SK-N-SH (cell line): ENCODE measurements around the gene SLC44A5. TPM values are rescaled to one million over a fixed set of nuclear protein-coding genes. Genes with fewer than 3 reads are reported as not detected.

Experiments used
- CTCF ChIA-PET: fragments of 300-600, 350-600 bp; formaldehyde crosslinking; extraction: SDS; loops from one replicate; lab custom pipeline; 2021; lab: Yijun Ruan, JAX
- POLR2A ChIA-PET: fragments of 350-600 bp; sonication (Branson Sonifier 250); formaldehyde crosslinking; extraction: SDS; loops from one replicate; lab custom pipeline; 2020; ENCODE audit warnings: antibody characterized with exemption, inconsistent platforms; lab: Yijun Ruan, JAX
- DNase-seq: peaks from one replicate; pipeline ENCODE4 v3.0.0; 2012
- H2AFZ ChIP-seq: fragments of 200-600 bp; sonication (generic); 2 replicates; pipeline ENCODE4 v1.8.1; 2016; ENCODE audit warnings: antibody characterized with exemption, mild to moderate bottlenecking, low read depth
- H3F3A ChIP-seq: fragments of 200-600 bp; sonication (generic); replicated peaks from 2 replicates; pipeline ENCODE3; 2016; ENCODE audit warnings: antibody characterized with exemption, mild to moderate bottlenecking; ENCODE audit not compliant: insufficient read depth
- H3K27ac ChIP-seq, 2 experiments: fragments of 200-500 bp in 1 of 2; fragments of 200-600 bp in 1 of 2; sonication (Bioruptor generic) in 1 of 2; sonication (generic), shearing (Covaris generic) in 1 of 2; 2 replicates each; pipeline versions ENCODE4 v1.5.1 to v1.6.1; 2014 to 2016; ENCODE audit warnings: low read depth in 2 of 2, inconsistent platforms in 1 of 2, low read length in 1 of 2, mild to moderate bottlenecking in 1 of 2, mixed read lengths in 1 of 2
- H3K27me3 ChIP-seq: fragments of 200-600 bp; sonication (generic), shearing (Covaris generic); 2 replicates; pipeline ENCODE4 v1.6.1; 2016; ENCODE audit warnings: mixed run types; ENCODE audit not compliant: insufficient read depth
- H3K36me3 ChIP-seq, 2 experiments: fragments of 200-500 bp in 1 of 2; fragments of 200-600 bp in 1 of 2; sonication (Bioruptor generic) in 1 of 2; sonication (generic) in 1 of 2; replicated peaks in 1 of 2; 2 replicates each; pipeline versions ENCODE3 to v1.5.1; 2014 to 2016; ENCODE audit warnings: low read length in 1 of 2, mild to moderate bottlenecking in 1 of 2; ENCODE audit not compliant: insufficient read depth in 2 of 2, control insufficient read depth in 1 of 2
- H3K4me1 ChIP-seq, 2 experiments: fragments of 200-500 bp in 1 of 2; fragments of 200-600 bp in 1 of 2; sonication (Bioruptor generic) in 1 of 2; sonication (generic), shearing (Covaris generic) in 1 of 2; 2 replicates each; pipeline versions ENCODE4 v1.5.1 to v1.6.1; 2014 to 2016; ENCODE audit warnings: low read depth in 1 of 2, low read length in 1 of 2, mixed run types in 1 of 2; ENCODE audit not compliant: insufficient read depth in 2 of 2, control insufficient read depth in 1 of 2
- H3K4me2 ChIP-seq: fragments of 200-600 bp; sonication (generic), shearing (Covaris generic); 2 replicates; pipeline ENCODE4 v1.6.1; 2017; ENCODE audit warnings: mixed run types
- H3K4me3 ChIP-seq, 2 experiments: fragments of 200-500 bp in 1 of 2; fragments of 200-600 bp in 1 of 2; sonication (Bioruptor generic) in 1 of 2; sonication (generic), shearing (Covaris generic) in 1 of 2; 2 replicates each; pipeline versions ENCODE4 v1.5.1 to v1.8.1; 2014 to 2016; ENCODE audit warnings: low read depth in 2 of 2, inconsistent platforms in 1 of 2, low read length in 1 of 2, mild to moderate bottlenecking in 1 of 2, mixed read lengths in 1 of 2, moderate library complexity in 1 of 2
- H3K79me2 ChIP-seq: fragments of 200-600 bp; sonication (generic); 2 replicates; pipeline ENCODE4 v1.8.1; 2017; ENCODE audit warnings: mild to moderate bottlenecking; ENCODE audit not compliant: insufficient read depth
- H3K9ac ChIP-seq: fragments of 200-600 bp; sonication (generic); 2 replicates; pipeline ENCODE4 v1.6.1; 2017; ENCODE audit warnings: mixed run types
- H3K9me2 ChIP-seq: fragments of 200-600 bp; sonication (generic); 2 replicates; pipeline ENCODE4 v1.6.1; 2017; ENCODE audit warnings: mixed run types
- H3K9me3 ChIP-seq: fragments of 200-600 bp; sonication (generic); 2 replicates; pipeline ENCODE4 v1.6.1; 2017; ENCODE audit warnings: mixed run types, mild to moderate bottlenecking, moderate library complexity
- H4K20me1 ChIP-seq: fragments of 200-600 bp; sonication (generic); 2 replicates; pipeline ENCODE4 v1.6.1; 2017; ENCODE audit warnings: mild to moderate bottlenecking, mixed run types; ENCODE audit not compliant: insufficient read depth
- CHD2 ChIP-seq: fragments of 150-350 bp; IDR thresholded peaks from 2 replicates; pipeline ENCODE4 v1.6.1; 2018; ENCODE audit warnings: low read length; ENCODE audit not compliant: partially characterized antibody
- FOSL2 ChIP-seq: IDR thresholded peaks from 2 replicates; pipeline ENCODE4 v1.4.0; 2012; ENCODE audit warnings: low read depth, mild to moderate bottlenecking, moderate library complexity, borderline replicate concordance
- FOXM1 ChIP-seq: IDR thresholded peaks from 2 replicates; pipeline ENCODE4 v1.4.0; 2012; ENCODE audit warnings: low read depth, mild to moderate bottlenecking
- GABPA ChIP-seq: IDR thresholded peaks from 2 replicates; pipeline ENCODE4 v1.4.0; 2012; ENCODE audit warnings: low read depth, mild to moderate bottlenecking
- GATA2 ChIP-seq: sonication (generic); formaldehyde crosslinking; IDR thresholded peaks from 2 replicates; pipeline ENCODE4 v1.5.0; 2020; ENCODE audit warnings: mild to moderate bottlenecking, missing genetic modification reagents
- MAX ChIP-seq: IDR thresholded peaks from 2 replicates; pipeline ENCODE4 v1.4.0; 2012; ENCODE audit warnings: low read depth
- MEF2A ChIP-seq: IDR thresholded peaks from 2 replicates; pipeline ENCODE4 v1.4.0; 2012; ENCODE audit warnings: low read depth, borderline replicate concordance
- MXI1 ChIP-seq: IDR thresholded peaks from 2 replicates; pipeline ENCODE4 v1.6.1; 2012; ENCODE audit warnings: mild to moderate bottlenecking, low read depth, low read length, improper control_type of control experiment
- NFIC ChIP-seq: IDR thresholded peaks from 2 replicates; pipeline ENCODE4 v1.4.0; 2012; ENCODE audit warnings: borderline replicate concordance
- RCOR1 ChIP-seq: fragments of 150-350 bp; IDR thresholded peaks from 2 replicates; pipeline ENCODE4 v1.6.1; 2017; ENCODE audit warnings: antibody characterized with exemption, low read length
- SIN3A ChIP-seq: IDR thresholded peaks from 2 replicates; pipeline ENCODE4 v1.6.1; 2012; ENCODE audit warnings: low read depth, mild to moderate bottlenecking, low read length, moderate library complexity, borderline replicate concordance
- SMC3 ChIP-seq: IDR thresholded peaks from 2 replicates; pipeline ENCODE4 v1.6.1; 2012; ENCODE audit warnings: low read depth, low read length, improper control_type of control experiment
- TAF1 ChIP-seq: IDR thresholded peaks from 2 replicates; pipeline ENCODE4 v1.6.1; 2012; ENCODE audit warnings: low read depth, mild to moderate bottlenecking, low read length, moderate library complexity, borderline replicate concordance
- ZBTB33 ChIP-seq: IDR thresholded peaks from 2 replicates; pipeline ENCODE4 v1.4.0; 2012; ENCODE audit warnings: low read depth, borderline replicate concordance
- WGBS: methylation state at CpG from one replicate; pipeline ENCODE4 v1.1.6; 2017; ENCODE audit warnings: low lambda C conversion rate; 5-methylcytosine and 5-hydroxymethylcytosine counted together
- polyA plus RNA-seq, 3 experiments: library from polyadenylated mRNA; depleted of rRNA; stranded (reverse); fragments of >200 nt; gene quantifications; 2 replicates each; pipeline ENCODE4 v1.2.3, GENCODE V29; 2012
- TF ChIP-seq, protein P1 (sequence below): fragments of 150-350 bp; IDR thresholded peaks from 2 replicates; pipeline ENCODE4 v1.6.1; 2016; ENCODE audit warnings: mild to moderate bottlenecking, low read depth, low read length
- TF ChIP-seq, protein P2 (sequence below): fragments of 200-600 bp; sonication (generic); IDR thresholded peaks from 2 replicates; pipeline ENCODE4 v1.6.1; 2017; ENCODE audit warnings: antibody characterized with exemption, mild to moderate bottlenecking, moderate library complexity

Gene SLC44A5
- polyA plus RNA-seq, 1 of the 3 experiments (the other 2 are of a cell fraction) = 4.9 TPM

- Histone ChIP-seq H3K4me1 (no peaks in the 10 kb centered on the region), H3K9me3 (0 out of 2 replicates have a peak, but pooled peaks cover under 1% of the 10 kb centered on the region), H3K9me2 (no peaks in the 10 kb centered on the region), H3K27ac (no peak overlapping the region), H3K79me2 (no peaks in the 10 kb centered on the region), H3K4me3 (no peak overlapping the region), H3K27me3 (no peaks in the 10 kb centered on the region), H3K36me3 (no peaks in the 10 kb centered on the region), H3F3A (no peaks in the 10 kb centered on the region), H3K4me2 (no peak overlapping the region), H2AFZ (no peak overlapping the region), H3K9ac (no peak overlapping the region), H4K20me1 (no peaks in the 10 kb centered on the region)
- CTCF ChIA-PET = interaction anchor here (1.2 kb wide), 1 partner anchor 134 kb away, joined by 3 read pairs; no protein-coding TSS in a partner anchor
- TF ChIP-seq, protein P1, sequence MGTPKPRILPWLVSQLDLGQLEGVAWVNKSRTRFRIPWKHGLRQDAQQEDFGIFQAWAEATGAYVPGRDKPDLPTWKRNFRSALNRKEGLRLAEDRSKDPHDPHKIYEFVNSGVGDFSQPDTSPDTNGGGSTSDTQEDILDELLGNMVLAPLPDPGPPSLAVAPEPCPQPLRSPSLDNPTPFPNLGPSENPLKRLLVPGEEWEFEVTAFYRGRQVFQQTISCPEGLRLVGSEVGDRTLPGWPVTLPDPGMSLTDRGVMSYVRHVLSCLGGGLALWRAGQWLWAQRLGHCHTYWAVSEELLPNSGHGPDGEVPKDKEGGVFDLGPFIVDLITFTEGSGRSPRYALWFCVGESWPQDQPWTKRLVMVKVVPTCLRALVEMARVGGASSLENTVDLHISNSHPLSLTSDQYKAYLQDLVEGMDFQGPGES = no peak
- TF ChIP-seq GABPA (no peak), NFIC (no peak), CHD2 (no peak), GATA2 (CRISPR knock-in tag) (no peak), SIN3A (no peak), FOSL2 (no peak), MAX (no peak), ZBTB33 (no peak)
- TF ChIP-seq, protein P2, sequence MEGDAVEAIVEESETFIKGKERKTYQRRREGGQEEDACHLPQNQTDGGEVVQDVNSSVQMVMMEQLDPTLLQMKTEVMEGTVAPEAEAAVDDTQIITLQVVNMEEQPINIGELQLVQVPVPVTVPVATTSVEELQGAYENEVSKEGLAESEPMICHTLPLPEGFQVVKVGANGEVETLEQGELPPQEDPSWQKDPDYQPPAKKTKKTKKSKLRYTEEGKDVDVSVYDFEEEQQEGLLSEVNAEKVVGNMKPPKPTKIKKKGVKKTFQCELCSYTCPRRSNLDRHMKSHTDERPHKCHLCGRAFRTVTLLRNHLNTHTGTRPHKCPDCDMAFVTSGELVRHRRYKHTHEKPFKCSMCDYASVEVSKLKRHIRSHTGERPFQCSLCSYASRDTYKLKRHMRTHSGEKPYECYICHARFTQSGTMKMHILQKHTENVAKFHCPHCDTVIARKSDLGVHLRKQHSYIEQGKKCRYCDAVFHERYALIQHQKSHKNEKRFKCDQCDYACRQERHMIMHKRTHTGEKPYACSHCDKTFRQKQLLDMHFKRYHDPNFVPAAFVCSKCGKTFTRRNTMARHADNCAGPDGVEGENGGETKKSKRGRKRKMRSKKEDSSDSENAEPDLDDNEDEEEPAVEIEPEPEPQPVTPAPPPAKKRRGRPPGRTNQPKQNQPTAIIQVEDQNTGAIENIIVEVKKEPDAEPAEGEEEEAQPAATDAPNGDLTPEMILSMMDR = no peak
- POLR2A ChIA-PET = no interaction called here
- WGBS = 45% methylated on average over 1 of the region's 1 CpG
- DNase-seq = no peak
Measured at GRCh38 chr1:75400716-75401115, 210.2 kb downstream of the SLC44A5 start.

DNA sequence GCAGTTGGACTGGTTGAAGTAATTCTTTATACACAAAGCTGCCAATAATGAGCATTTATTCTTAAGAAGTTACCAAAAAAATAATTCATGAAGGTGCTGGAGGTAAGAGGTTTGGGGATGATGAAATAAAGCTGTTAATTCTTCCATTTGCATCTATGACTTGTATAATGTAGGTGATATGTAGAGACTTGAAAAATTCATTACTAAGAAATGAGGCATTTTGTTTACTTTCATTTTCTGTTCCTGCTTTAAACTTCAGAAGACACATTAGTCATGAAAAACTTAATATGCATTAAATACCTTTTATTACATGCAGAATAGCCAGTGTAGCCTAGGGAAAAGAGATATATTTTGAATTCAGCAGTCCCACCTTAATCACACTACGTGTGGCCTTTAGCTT is 214.2 kb downstream of the SLC44A5 start:
- no peaks in the 10 kb centered on the region for H3K79me2 ChIP-seq
- H3K9ac ChIP-seq = no peak overlapping the region

More for the DNA sequence above, 214.2 kb downstream of the SLC44A5 start:
- Histone ChIP-seq H3K9me2 (no peaks in the 10 kb centered on the region), H3K4me3 (no peak overlapping the region; a peak in 1 of 4 replicates), H3F3A (no peaks in the 10 kb centered on the region), H4K20me1 (no peaks in the 10 kb centered on the region), H3K9me3 (no peaks in the 10 kb centered on the region), H2AFZ (no peak overlapping the region), H3K4me2 (peak overlapping the region; percentile 9; the same call in 1 of the 2 replicates), H3K36me3 (no peaks in the 10 kb centered on the region), H3K4me1 (no peaks in the 10 kb centered on the region), H3K27ac (no peak overlapping the region), H3K27me3 (no peaks in the 10 kb centered on the region)
- 89% methylated on average over 1 of the region's 1 CpG for WGBS
- TF ChIP-seq MXI1 (no peak), SMC3 (no peak), TAF1 (no peak), NFIC (no peak), MEF2A (no peak), GABPA (no peak), RCOR1 (no peak), FOXM1 (no peak)
- POLR2A ChIA-PET = no interaction called here
- CTCF ChIA-PET = interaction anchor here (2.1 kb wide), 1 partner anchor 130 kb away, joined by 5 read pairs; no protein-coding TSS in a partner anchor
- DNase-seq = no peak
